Measurements from ENCODE around the gene CAND2.

- no peak for TF ChIP-seq MAX (IDR thresholded peaks at IDR 0.05)
- no peak for TF ChIP-seq TCF12 (IDR thresholded peaks at IDR 0.05; ENCODE audit: low read depth)
- no peak for TF ChIP-seq NFIC (IDR thresholded peaks at IDR 0.05)
- TF ChIP-seq FOXM1 (IDR thresholded peaks at IDR 0.05; ENCODE audit: borderline replicate concordance, low read depth) = no peak
- no peak for TF ChIP-seq EP300 (IDR thresholded peaks at IDR 0.05; ENCODE audit: borderline replicate concordance)
- no peak for TF ChIP-seq YY1 (IDR thresholded peaks at IDR 0.05; ENCODE audit: low read depth)
- TF ChIP-seq CREB1 (IDR thresholded peaks at IDR 0.05; ENCODE audit: low read depth) = no peak
- no peak for TF ChIP-seq EGR1 (IDR thresholded peaks at IDR 0.05)
- no peak for TF ChIP-seq CEBPB (IDR thresholded peaks at IDR 0.05)
- TF ChIP-seq REST (IDR thresholded peaks at IDR 0.05; ENCODE audit: low read depth) = no peak
Measured at GRCh38 chr3:12831301-12831866, 34.9 kb downstream of the CAND2 start.
